Right lobe of liver (tissue), 4 donors: ENCODE measurements around the gene CMPK2.

ENCODE experiments used
- POLR2A ChIP-seq: fragments of 450-650 bp; IDR thresholded peaks from one replicate; pipeline ENCODE4 v1.6.1; 2017; ENCODE audit warnings: antibody characterized with exemption, mild to moderate bottlenecking
- TF ChIP-seq, protein P1 (sequence below), 4 donors: fragments of 200-600 bp in 3 of 4; fragments of 450-650 bp in 1 of 4; IDR thresholded peaks; one replicate each; pipeline versions ENCODE4 v1.5.1 to v1.8.0; 2016 to 2022; ENCODE audit warnings: antibody characterized with exemption in 4 of 4, mild to moderate bottlenecking in 2 of 4
- donor health status: DM: no; HTN: no; CAD: no.
- donor health status: DM: no; HTN: no; CAD: no.
- donor health status: DM: no; HTN: yes; CAD: no.

DNA sequence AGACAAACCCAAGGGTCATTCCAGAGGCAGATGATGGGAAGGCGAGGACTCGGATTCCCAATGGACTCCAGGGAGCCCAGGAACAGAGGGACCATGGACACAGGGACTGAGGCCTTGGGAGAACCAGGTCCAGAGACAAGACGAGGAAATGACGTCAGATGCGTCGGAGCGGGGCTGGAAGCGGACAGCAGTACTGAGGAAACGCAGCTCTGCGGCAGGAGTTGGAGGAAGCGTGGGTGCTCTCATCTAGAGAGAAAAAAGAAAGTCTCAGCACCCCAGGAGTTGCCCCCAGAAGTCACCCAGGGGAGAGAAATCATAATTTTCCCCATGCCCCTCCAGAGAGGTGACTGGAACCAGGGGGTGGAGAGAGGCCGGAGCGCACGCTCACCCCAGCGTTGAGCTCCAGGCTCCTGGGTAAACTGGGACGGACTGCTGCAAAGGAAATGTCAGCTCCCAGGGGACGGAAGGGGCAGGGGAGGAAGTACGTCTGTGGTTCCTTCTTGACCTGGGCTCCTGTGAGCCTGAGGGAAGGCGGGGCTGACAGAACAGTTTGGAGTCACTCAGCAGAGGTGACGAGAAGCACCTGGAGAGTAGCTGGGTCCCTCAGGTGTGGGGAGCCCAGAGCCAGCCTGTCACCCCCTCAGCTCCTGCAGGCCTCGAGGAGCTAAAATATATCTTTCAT is 44.7 kb downstream of the CMPK2 start:
- TF ChIP-seq POLR2A = no peak
- TF ChIP-seq, protein P1, sequence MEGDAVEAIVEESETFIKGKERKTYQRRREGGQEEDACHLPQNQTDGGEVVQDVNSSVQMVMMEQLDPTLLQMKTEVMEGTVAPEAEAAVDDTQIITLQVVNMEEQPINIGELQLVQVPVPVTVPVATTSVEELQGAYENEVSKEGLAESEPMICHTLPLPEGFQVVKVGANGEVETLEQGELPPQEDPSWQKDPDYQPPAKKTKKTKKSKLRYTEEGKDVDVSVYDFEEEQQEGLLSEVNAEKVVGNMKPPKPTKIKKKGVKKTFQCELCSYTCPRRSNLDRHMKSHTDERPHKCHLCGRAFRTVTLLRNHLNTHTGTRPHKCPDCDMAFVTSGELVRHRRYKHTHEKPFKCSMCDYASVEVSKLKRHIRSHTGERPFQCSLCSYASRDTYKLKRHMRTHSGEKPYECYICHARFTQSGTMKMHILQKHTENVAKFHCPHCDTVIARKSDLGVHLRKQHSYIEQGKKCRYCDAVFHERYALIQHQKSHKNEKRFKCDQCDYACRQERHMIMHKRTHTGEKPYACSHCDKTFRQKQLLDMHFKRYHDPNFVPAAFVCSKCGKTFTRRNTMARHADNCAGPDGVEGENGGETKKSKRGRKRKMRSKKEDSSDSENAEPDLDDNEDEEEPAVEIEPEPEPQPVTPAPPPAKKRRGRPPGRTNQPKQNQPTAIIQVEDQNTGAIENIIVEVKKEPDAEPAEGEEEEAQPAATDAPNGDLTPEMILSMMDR (IDR thresholded peaks at IDR 0.05) = no peak
